GM19395 (cell line): ENCODE data around the gene HRH2.

ENCODE experiments used
- ATAC-seq: cut with Tn5 transposase; IDR thresholded peaks from one replicate; pipeline ENCODE4 v1.9.1; 2021; ENCODE audit warnings: mild to moderate bottlenecking, moderate library complexity; ENCODE audit not compliant: unreplicated experiment

The HRH2 gene

GRCh38 chr5:175690586-175690985 is 32.7 kb downstream of the HRH2 start:
- no peak for ATAC-seq

GRCh38 chr5:175691761-175692160 is 33.9 kb downstream of the HRH2 start:
- no peak for ATAC-seq

- ATAC-seq, result no peak
Measured at GRCh38 chr5:175692235-175692995, 34.5 kb downstream of the HRH2 start.

GRCh38 chr5:175692996-175693710 is 35.3 kb downstream of the HRH2 start:
- no peak for ATAC-seq

- no peak for ATAC-seq
Measured at GRCh38 chr5:175693741-175694140, 35.9 kb downstream of the HRH2 start.

GRCh38 chr5:175694371-175695160 is 36.7 kb downstream of the HRH2 start:
- no peak for ATAC-seq

GRCh38 chr5:175695161-175696126 is 37.6 kb downstream of the HRH2 start:
- no peak for ATAC-seq

GRCh38 chr5:175696139-175696854 is 38.4 kb downstream of the HRH2 start:
- no peak for ATAC-seq

- no peak for ATAC-seq
Measured at GRCh38 chr5:175696855-175697198, 39.0 kb downstream of the HRH2 start.

GRCh38 chr5:175697846-175698245 is 40.0 kb downstream of the HRH2 start:
- no peak for ATAC-seq

- no peak for ATAC-seq
Measured at GRCh38 chr5:175698401-175699115, 40.7 kb downstream of the HRH2 start.

- no peak for ATAC-seq
Measured at GRCh38 chr5:175700991-175701390, 43.1 kb downstream of the HRH2 start.

GRCh38 chr5:175701797-175702196 is 43.9 kb downstream of the HRH2 start:
- no peak for ATAC-seq

GRCh38 chr5:175706499-175706898 is 48.6 kb downstream of the HRH2 start:
- ATAC-seq, result no peak

GRCh38 chr5:175707751-175708375 is 50.0 kb downstream of the HRH2 start:
- no peak for ATAC-seq

GRCh38 chr5:175709276-175709781 is 51.5 kb downstream of the HRH2 start:
- ATAC-seq, result no peak

GRCh38 chr5:175710326-175710725 is 52.5 kb downstream of the HRH2 start:
- ATAC-seq, result no peak

- no peak for ATAC-seq
Measured at GRCh38 chr5:175711031-175711430, 53.2 kb downstream of the HRH2 start.
